GM12878 (cell line): ENCODE measurements around the gene TAF3. TPM values are rescaled to one million over a fixed set of nuclear protein-coding genes. Genes with fewer than 3 reads are reported as not detected.

Experiments used
- ATAC-seq: fragments of 200-7000 bp; cut with Tn5 transposase; 3 replicates; pipeline ENCODE4 v1.9.1; 2020; ENCODE audit warnings: mild to moderate bottlenecking, moderate library complexity
- BruUV-seq: library from RNA; stranded (reverse); fragments of 400-500 nt; replicated peaks from 2 replicates; lab custom pipeline; 2021; lab: Mats Ljungman, UMichigan
- CTCF ChIA-PET: fragments of 300-600 bp; sonication (Branson Sonifier 250); formaldehyde crosslinking; extraction: SDS; loops from one replicate; lab custom pipeline; 2021; ENCODE audit warnings: inconsistent platforms; lab: Yijun Ruan, JAX
- POLR2A ChIA-PET: fragments of 350-600 bp; formaldehyde crosslinking; extraction: SDS; loops from one replicate; lab custom pipeline; 2021; ENCODE audit warnings: inconsistent platforms; lab: Charles Lee
- RAD21 ChIA-PET: fragments of 300-600 bp; sonication (Branson Sonifier 250); formaldehyde crosslinking; loops from one replicate; lab custom pipeline; 2023; ENCODE audit warnings: antibody characterized with exemption; ENCODE audit not compliant: unreplicated experiment; lab: Charles Lee
- SMC1A ChIA-PET: fragments of 300-600 bp; sonication (Branson Sonifier 250); formaldehyde crosslinking; loops from one replicate; lab custom pipeline; 2023; ENCODE audit not compliant: unreplicated experiment, uncharacterized antibody; lab: Charles Lee
- DNase-seq: peaks from one replicate; pipeline ENCODE4 v3.0.0-alpha.2; 2011; ENCODE audit warnings: low read depth, low spot score
- FAIRE-seq: peaks from 3 replicates; lab custom pipeline; 2011; peaks lifted over from hg19 to GRCh38; lab: Jason Lieb, UNC
- H2AFZ ChIP-seq: 2 replicates; pipeline ENCODE4 v1.6.0; 2011; ENCODE audit warnings: low read depth, low read length, control low read depth; ENCODE audit not compliant: control insufficient read depth
- H3K27ac ChIP-seq: 2 replicates; pipeline ENCODE4 v1.5.1; 2011; ENCODE audit warnings: control low read depth; ENCODE audit not compliant: control insufficient read depth, insufficient read depth
- H3K27me3 ChIP-seq, 2 experiments: replicated peaks in 1 of 2; 2 replicates each; pipeline versions ENCODE4 v1.6.0 to v1.6.1; 2011; ENCODE audit warnings: low read length in 1 of 2; ENCODE audit not compliant: control insufficient read depth in 2 of 2, insufficient read depth in 2 of 2
- H3K36me3 ChIP-seq, 2 experiments: 2 replicates each; pipeline ENCODE4 v1.5.1; 2011; ENCODE audit warnings: low read length in 1 of 2; ENCODE audit not compliant: control insufficient read depth in 2 of 2, insufficient read depth in 2 of 2
- H3K4me1 ChIP-seq: 2 replicates; pipeline ENCODE4 v1.6.1; 2011; ENCODE audit warnings: mild to moderate bottlenecking, low read length, moderate library complexity, mixed read lengths; ENCODE audit not compliant: control insufficient read depth, insufficient read depth
- H3K4me2 ChIP-seq: 2 replicates; pipeline ENCODE4 v1.6.0; 2011; ENCODE audit warnings: control low read depth; ENCODE audit not compliant: control insufficient read depth, insufficient read depth
- H3K4me3 ChIP-seq: fragments of 200-600 bp; sonication (generic); 2 replicates; pipeline ENCODE4 v1.5.1; 2016
- H3K79me2 ChIP-seq: 2 replicates; pipeline ENCODE4 v1.6.0; 2011; ENCODE audit warnings: low read length; ENCODE audit not compliant: control insufficient read depth, insufficient read depth
- H3K9ac ChIP-seq: 2 replicates; pipeline ENCODE4 v1.8.0; 2011; ENCODE audit warnings: low read length, control low read depth, mixed read lengths; ENCODE audit not compliant: control insufficient read depth, insufficient read depth
- H3K9me3 ChIP-seq: replicated peaks from 3 replicates; pipeline ENCODE4 v1.5.1; 2011; ENCODE audit warnings: mild to moderate bottlenecking, low read length; ENCODE audit not compliant: control insufficient read depth, insufficient read depth
- H4K20me1 ChIP-seq: 2 replicates; pipeline ENCODE4 v1.6.0; 2011; ENCODE audit not compliant: control insufficient read depth, insufficient read depth
- GABPA ChIP-seq: IDR thresholded peaks from 2 replicates; pipeline ENCODE4 v1.6.1; 2014; ENCODE audit warnings: antibody characterized with exemption, low read depth, mild to moderate bottlenecking, inconsistent platforms
- RAD51 ChIP-seq: fragments of 450-650 bp; IDR thresholded peaks from 2 replicates; pipeline ENCODE4 v1.6.1; 2016; ENCODE audit warnings: moderate library complexity, mild to moderate bottlenecking, inconsistent platforms
- SMAD5 ChIP-seq: IDR thresholded peaks from 2 replicates; pipeline ENCODE4 v1.6.1; 2016; ENCODE audit warnings: antibody characterized with exemption, low read depth
- TBL1XR1 ChIP-seq: IDR thresholded peaks from 2 replicates; pipeline ENCODE4 v1.6.1; 2012; ENCODE audit warnings: low read depth, low read length, improper control_type of control experiment
- TCF7 ChIP-seq: IDR thresholded peaks from 2 replicates; pipeline ENCODE4 v1.6.1; 2014; ENCODE audit warnings: antibody characterized with exemption, borderline replicate concordance
- ZNF24 ChIP-seq: fragments of 450-650 bp; IDR thresholded peaks from 2 replicates; pipeline ENCODE4 v1.6.1; 2017; ENCODE audit warnings: antibody characterized with exemption, mild to moderate bottlenecking
- ZNF384 ChIP-seq: IDR thresholded peaks from 2 replicates; pipeline ENCODE4 v1.6.1; 2012; ENCODE audit warnings: low read depth, mild to moderate bottlenecking, low read length, improper control_type of control experiment, borderline replicate concordance
- WGBS: methylation state at CpG from one replicate; pipeline ENCODE4 v1.1.6; 2016; ENCODE audit warnings: low lambda C conversion rate; ENCODE audit not compliant: insufficient replicate concordance, insufficient coverage; ENCODE audit errors: missing lambda C conversion rate; 5-methylcytosine and 5-hydroxymethylcytosine counted together
- in situ Hi-C: fragments of 300-500 bp; cut with MboI; formaldehyde crosslinking; loops from 9 replicates; pipeline ENCODE4 v1.14.3; 2018; ENCODE audit warnings: mixed read lengths
- intact Hi-C: fragments of 100-400 bp; cut with micrococcal nuclease; formaldehyde crosslinking; loops from one replicate; pipeline ENCODE4 v1.14.2; 2022; ENCODE audit not compliant: unreplicated experiment
- polyA plus RNA-seq, 11 experiments: library from polyadenylated mRNA; depleted of rRNA in 4 of 11; unstranded in 6 of 11; stranded (reverse) in 5 of 11; fragments of >200 nt; fragmentation: Nextera tagmentation in 4 of 11; fragmentation: Illumina TruSeq in 1 of 11; extraction: Ambion mirVana in 4 of 11; extraction: Trizol in 1 of 11; gene quantifications; 1 replicate in 1 of 11; 2 replicates in 10 of 11; pipeline versions ENCODE4 v1.2.1 to v1.2.3, GENCODE V29; 2011 to 2016; ENCODE audit warnings: inconsistent platforms in 2 of 11, missing spikeins in 2 of 11, low read depth in 1 of 11
- total RNA-seq, 4 experiments: library from RNA; depleted of rRNA in 3 of 4; stranded (reverse); fragments of >200 nt in 3 of 4; fragmentation: Illumina TruSeq in 1 of 4; extraction: Trizol in 1 of 4; gene quantifications; 2 replicates each; pipeline versions ENCODE4 v1.2.1 to v1.2.3, GENCODE V29; 2013 to 2021
- TF ChIP-seq, protein P1 (sequence below): fragments of 450-650 bp; IDR thresholded peaks from 2 replicates; pipeline ENCODE4 v1.6.1; 2016; ENCODE audit warnings: mild to moderate bottlenecking, moderate library complexity, borderline replicate concordance

The TAF3 gene
- total and polyA plus RNA-seq, 10 of the 15 experiments (the other 5 are each of a cell fraction or from before 2014, with no cell fraction given): 2.0 to 10.1 (median 3.7) TPM

- ATAC-seq (no peak), FAIRE-seq (no peak), DNase-seq (no peak)
- ChIA-PET POLR2A (interaction anchor here (1.2 kb wide), 1 partner anchor 10 kb away, joined by 3 read pairs; no protein-coding TSS in a partner anchor), SMC1A (interaction anchor here (0.5 kb wide), 1 partner anchor 103 kb away, joined by 3 read pairs; no protein-coding TSS in a partner anchor), RAD21 (no interaction called here), CTCF (interaction anchor here (0.8 to 1.3 kb wide), 2 partner anchors 15 to 29 kb away, joined by 3 to 4 read pairs; no protein-coding TSS in a partner anchor)
- Histone ChIP-seq H4K20me1 (peaks cover 2% of the 10 kb centered on the region; the same call in 1 of the 2 replicates), H3K36me3 (no peaks in the 10 kb centered on the region), H3K9ac (no peak overlapping the region), H3K4me1 (no peaks in the 10 kb centered on the region), H2AFZ (no peak overlapping the region), H3K9me3 (no peaks in the 10 kb centered on the region), H3K27ac (no peak overlapping the region), H3K4me2 (no peak overlapping the region), H3K4me3 (no peak overlapping the region), H3K79me2 (no peaks in the 10 kb centered on the region), H3K27me3 (no peaks in the 10 kb centered on the region)
- in situ Hi-C loops (no loop called here), intact Hi-C loops (no loop called here)
- WGBS: 95% methylated on average over 6 of the region's 6 CpGs
- TF ChIP-seq, protein P1, sequence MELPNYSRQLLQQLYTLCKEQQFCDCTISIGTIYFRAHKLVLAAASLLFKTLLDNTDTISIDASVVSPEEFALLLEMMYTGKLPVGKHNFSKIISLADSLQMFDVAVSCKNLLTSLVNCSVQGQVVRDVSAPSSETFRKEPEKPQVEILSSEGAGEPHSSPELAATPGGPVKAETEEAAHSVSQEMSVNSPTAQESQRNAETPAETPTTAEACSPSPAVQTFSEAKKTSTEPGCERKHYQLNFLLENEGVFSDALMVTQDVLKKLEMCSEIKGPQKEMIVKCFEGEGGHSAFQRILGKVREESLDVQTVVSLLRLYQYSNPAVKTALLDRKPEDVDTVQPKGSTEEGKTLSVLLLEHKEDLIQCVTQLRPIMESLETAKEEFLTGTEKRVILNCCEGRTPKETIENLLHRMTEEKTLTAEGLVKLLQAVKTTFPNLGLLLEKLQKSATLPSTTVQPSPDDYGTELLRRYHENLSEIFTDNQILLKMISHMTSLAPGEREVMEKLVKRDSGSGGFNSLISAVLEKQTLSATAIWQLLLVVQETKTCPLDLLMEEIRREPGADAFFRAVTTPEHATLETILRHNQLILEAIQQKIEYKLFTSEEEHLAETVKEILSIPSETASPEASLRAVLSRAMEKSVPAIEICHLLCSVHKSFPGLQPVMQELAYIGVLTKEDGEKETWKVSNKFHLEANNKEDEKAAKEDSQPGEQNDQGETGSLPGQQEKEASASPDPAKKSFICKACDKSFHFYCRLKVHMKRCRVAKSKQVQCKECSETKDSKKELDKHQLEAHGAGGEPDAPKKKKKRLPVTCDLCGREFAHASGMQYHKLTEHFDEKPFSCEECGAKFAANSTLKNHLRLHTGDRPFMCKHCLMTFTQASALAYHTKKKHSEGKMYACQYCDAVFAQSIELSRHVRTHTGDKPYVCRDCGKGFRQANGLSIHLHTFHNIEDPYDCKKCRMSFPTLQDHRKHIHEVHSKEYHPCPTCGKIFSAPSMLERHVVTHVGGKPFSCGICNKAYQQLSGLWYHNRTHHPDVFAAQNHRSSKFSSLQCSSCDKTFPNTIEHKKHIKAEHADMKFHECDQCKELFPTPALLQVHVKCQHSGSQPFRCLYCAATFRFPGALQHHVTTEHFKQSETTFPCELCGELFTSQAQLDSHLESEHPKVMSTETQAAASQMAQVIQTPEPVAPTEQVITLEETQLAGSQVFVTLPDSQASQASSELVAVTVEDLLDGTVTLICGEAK: no peak
- TF ChIP-seq RAD51 (no peak), TCF7 (no peak), ZNF24 (no peak), SMAD5 (no peak), ZNF384 (no peak), GABPA (no peak), TBL1XR1 (no peak)
- no TSS peak for BruUV-seq
These were observed 72.5 kb downstream of the TAF3 start for GRCh38 chr10:7890781-7891180.
